GM21825 (cell line): Measurements from ENCODE around the gene BTBD6.

Experiments used
- ATAC-seq: cut with Tn5 transposase; IDR thresholded peaks from one replicate; pipeline ENCODE4 v1.9.1; 2021; ENCODE audit warnings: mild to moderate bottlenecking, moderate library complexity; ENCODE audit not compliant: unreplicated experiment

The BTBD6 gene

GRCh38 chr14:105248368-105249181 lies at the start of gene BTBD6:
TSS of gene BTBD6 (plus strand) at chr14:105248533. CDS start at chr14:105248712, 179 bp downstream.
- peak; percentile 86 for ATAC-seq

GRCh38 chr14:105198588-105198987 lies 49.7 kb upstream of the BTBD6 start:
- ATAC-seq = no peak

- ATAC-seq = no peak
Observed at GRCh38 chr14:105199093-105199492, 49.2 kb upstream of the BTBD6 start.

- ATAC-seq = no peak
Observed at GRCh38 chr14:105200074-105200473, 48.3 kb upstream of the BTBD6 start.

- ATAC-seq = no peak
Observed at GRCh38 chr14:105200641-105201040, 47.7 kb upstream of the BTBD6 start.

DNA sequence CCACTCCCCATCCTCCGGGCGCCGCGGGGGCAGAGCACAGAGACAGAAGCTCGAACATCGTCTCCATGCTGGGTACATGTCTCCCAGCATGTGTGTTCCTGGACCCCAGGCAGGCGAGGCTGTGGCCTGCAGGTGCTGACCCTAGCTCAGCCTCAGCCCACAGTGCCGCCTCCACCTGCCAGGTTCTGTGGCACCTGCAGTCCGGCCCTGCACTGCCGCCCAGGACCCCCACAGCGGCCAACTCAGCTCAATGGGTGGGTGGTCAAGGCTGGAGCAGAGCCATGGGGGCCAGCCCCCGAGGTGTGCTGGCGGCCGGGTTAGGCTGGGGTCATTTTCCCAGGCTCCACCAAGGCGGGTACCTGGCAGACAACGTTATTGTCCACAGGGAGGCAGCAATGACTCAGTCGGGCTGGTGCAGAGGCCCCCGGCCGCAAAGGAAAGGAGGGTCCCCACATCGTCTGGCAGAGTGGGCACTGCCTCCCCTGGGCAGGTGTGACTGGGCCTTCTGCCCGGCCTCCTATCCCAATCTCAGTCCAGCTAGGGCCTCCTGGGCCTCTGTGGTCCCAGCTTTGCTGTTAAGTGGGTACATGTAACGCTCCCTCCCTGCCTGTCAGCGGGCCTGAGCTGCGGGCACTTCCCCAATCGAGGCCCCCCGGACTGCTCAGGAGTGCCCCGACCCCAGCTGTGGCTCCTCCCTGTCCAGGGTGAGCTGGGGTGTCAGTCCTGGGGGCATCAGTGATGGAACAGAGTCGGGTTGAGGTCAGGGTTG lies 47.0 kb upstream of the BTBD6 start:
- ATAC-seq = no peak

- no peak for ATAC-seq
Observed at GRCh38 chr14:105201925-105202513, 46.3 kb upstream of the BTBD6 start.

GRCh38 chr14:105203057-105203531 lies 45.2 kb upstream of the BTBD6 start:
- no peak for ATAC-seq

GRCh38 chr14:105203701-105204100 lies 44.6 kb upstream of the BTBD6 start:
- no peak for ATAC-seq

DNA sequence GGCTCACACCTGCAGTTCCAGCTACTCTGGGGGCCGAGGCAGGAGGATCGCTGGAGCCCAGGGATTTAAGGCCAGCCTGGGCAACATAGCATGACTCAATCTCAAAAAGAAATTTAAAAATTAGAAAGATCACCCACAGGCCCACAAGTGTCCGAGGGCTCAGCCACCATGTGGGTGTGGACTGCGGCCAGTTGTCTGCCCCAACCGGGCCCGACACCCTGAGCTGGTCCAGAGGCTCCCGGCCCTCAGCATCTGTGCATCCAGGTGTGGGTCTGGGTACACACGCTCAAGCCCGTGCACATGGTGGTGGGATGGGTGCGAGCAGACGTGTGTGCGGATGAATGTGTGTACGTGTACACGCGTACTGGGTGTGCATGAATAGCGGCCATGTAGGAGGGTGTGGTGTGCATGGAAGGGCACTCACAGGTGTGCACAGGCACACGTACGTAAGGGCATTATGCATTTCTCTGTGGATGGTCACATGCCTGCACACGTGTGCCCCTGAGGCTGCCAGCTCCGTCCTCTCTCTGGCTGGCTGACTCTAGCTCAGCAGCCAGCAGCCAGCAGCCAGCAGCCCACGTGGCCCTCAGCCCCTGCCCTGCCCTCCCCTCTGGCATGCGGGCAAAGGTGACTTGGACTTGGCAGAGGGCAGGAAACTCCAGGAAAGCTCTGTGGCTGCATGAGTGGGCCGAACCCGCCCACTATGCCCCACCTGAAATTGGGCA lies 44.0 kb upstream of the BTBD6 start:
- ATAC-seq = no peak

DNA sequence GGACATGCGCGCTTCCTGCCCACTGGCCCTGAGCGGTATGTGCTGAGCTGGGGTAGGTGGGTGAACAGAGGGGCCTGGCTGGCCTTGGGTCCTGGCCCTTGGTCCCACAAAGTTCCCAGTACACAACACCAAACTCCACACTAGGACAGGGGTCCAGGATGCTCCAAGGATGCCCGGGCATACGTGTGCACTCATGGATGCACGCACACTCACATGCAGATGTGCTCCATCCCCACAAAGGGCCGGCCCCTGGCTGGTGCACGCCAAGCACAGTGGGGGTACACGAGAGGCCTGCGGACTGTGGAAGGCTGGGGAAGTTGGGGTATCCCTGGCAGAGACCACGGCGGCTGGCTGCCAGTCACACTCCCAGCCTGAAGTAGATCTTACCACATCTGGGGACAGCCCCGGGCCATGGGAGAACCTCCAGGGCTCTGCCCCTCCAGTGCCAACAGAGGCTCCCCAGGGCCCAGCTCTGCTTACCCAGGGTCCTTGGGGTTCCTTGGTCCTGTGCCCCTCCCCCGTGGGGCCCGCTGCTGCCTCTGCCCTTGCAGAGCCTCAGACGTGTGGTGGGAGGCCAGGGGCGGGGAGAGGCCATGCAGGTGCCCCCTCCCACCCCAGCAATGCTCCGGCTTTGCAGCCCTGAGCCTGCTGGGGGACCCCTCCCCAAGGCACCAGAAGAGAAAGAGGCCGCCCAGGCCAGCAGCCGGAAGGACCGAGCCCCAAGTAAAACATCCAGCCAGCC lies 43.2 kb upstream of the BTBD6 start:
- no peak for ATAC-seq

GRCh38 chr14:105205673-105206208 lies 42.6 kb upstream of the BTBD6 start:
- ATAC-seq = no peak

GRCh38 chr14:105206873-105207272 lies 41.5 kb upstream of the BTBD6 start:
- no peak for ATAC-seq

GRCh38 chr14:105207460-105207901 lies 40.9 kb upstream of the BTBD6 start:
- no peak for ATAC-seq

GRCh38 chr14:105207996-105208737 lies 40.2 kb upstream of the BTBD6 start:
- no peak for ATAC-seq

DNA sequence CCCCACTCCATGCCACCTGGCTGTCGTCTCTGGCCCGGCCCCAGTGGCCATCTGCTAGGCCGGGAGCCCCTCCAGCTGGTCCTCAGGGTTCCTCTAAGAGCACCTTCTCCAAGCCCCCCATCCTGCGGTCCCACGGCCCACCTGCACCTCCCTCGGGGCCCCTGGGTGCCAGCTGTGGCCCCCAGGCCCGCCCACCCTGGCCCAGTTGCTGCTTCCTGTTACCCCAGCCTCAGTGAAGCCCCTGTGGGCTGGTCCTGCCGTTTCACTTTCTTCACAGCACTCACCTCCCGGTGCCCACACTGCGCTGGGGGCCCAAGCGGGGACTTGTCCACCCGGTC lies 39.6 kb upstream of the BTBD6 start:
- ATAC-seq = no peak

DNA sequence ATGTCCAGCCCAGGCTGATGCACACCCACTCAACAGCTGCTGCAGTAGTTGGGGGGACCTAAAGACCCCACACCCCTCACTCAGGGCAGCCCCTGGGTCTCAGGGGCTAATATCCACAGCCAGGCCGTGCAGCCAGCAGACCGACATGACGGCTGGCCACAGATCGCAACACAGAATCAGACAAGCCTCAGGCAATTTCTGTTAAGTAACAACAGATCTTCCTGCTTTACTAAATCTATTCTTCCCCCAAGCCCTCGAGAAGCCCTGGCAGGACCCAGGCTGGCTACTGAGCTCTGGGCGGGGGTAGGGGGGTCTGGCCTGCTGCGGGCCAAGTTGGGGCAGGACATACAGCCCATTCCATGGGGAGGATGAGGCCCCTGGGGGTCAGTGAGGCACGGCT lies 39.2 kb upstream of the BTBD6 start:
- no peak for ATAC-seq

DNA sequence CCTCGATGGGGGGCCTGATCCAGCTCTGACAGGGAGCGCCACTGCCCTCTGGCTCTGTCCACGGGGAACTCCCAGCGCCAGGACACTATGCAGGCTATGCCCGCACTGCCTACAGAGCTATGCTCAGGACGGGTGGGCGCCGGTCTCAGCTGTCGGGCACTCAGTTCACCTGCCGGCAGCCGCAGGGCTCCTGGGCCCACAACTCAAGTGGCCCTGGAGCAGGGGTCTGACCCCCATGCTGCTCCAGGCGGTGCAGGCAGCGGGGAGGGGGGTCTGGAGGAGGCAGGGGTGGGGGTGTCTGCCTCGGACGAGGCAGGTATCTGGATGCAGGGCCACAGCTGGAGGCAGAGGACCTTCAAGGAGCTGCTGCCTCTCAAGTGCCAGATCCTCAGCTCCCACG lies 38.7 kb upstream of the BTBD6 start:
- no peak for ATAC-seq

- ATAC-seq = no peak
Observed at GRCh38 chr14:105210266-105211025, 37.9 kb upstream of the BTBD6 start.
